Neuronal stem cell (in vitro differentiated cells): ENCODE measurements around the gene IQCE.

Experiments
- DNase-seq: peaks from one replicate; pipeline ENCODE4 v3.0.0-alpha.2; 2013; ENCODE audit warnings: low spot score
- H2AFZ ChIP-seq: one replicate; pipeline ENCODE4 v1.6.1; 2013; ENCODE audit warnings: mild to moderate bottlenecking, low read length, inconsistent platforms
- H2AK5ac ChIP-seq: 2 replicates; pipeline ENCODE4 v1.6.1; 2013; ENCODE audit warnings: low read depth, mild to moderate bottlenecking, inconsistent platforms, low read length, moderate library complexity, mixed read lengths
- H2BK120ac ChIP-seq: 2 replicates; pipeline ENCODE4 v1.6.1; 2013; ENCODE audit warnings: low read depth, mild to moderate bottlenecking, inconsistent platforms, low read length, moderate library complexity, mixed read lengths
- H2BK12ac ChIP-seq: one replicate; pipeline ENCODE4 v1.6.1; 2013; ENCODE audit warnings: low read length, inconsistent platforms
- H2BK15ac ChIP-seq: 2 replicates; pipeline ENCODE4 v1.6.1; 2013; ENCODE audit warnings: mild to moderate bottlenecking, low read length, inconsistent platforms, mixed read lengths
- H2BK5ac ChIP-seq: one replicate; pipeline ENCODE4 v1.6.1; 2013; ENCODE audit warnings: inconsistent platforms, mild to moderate bottlenecking, low read length, moderate library complexity
- H3K14ac ChIP-seq: one replicate; pipeline ENCODE4 v1.6.1; 2013; ENCODE audit warnings: low read length, inconsistent platforms
- H3K18ac ChIP-seq: 2 replicates; pipeline ENCODE4 v1.6.1; 2013; ENCODE audit warnings: low read length, inconsistent platforms
- H3K23ac ChIP-seq: 2 replicates; pipeline ENCODE4 v1.6.1; 2013; ENCODE audit warnings: low read depth, mild to moderate bottlenecking, mixed read lengths, low read length, inconsistent platforms; ENCODE audit not compliant: poor library complexity
- H3K27ac ChIP-seq: replicated peaks from 3 replicates; pipeline ENCODE4 v1.5.1; 2013; ENCODE audit warnings: low read length, inconsistent platforms
- H3K27me3 ChIP-seq, 3 experiments: 2 replicates each; pipeline ENCODE4 v1.6.1; 2013; ENCODE audit warnings: low read length in 3 of 3, mild to moderate bottlenecking in 2 of 3, inconsistent platforms in 1 of 3, low read depth in 1 of 3, mixed read lengths in 1 of 3, moderate library complexity in 1 of 3; ENCODE audit not compliant: control insufficient read depth in 3 of 3, insufficient read depth in 3 of 3
- H3K36me3 ChIP-seq, 2 donors: replicated peaks in 1 of 2; 2 replicates each; pipeline ENCODE4 v1.6.1; 2013; ENCODE audit warnings: low read length in 2 of 2; ENCODE audit not compliant: control insufficient read depth in 2 of 2, insufficient read depth in 2 of 2
- H3K4ac ChIP-seq: 2 replicates; pipeline ENCODE4 v1.6.1; 2013; ENCODE audit warnings: inconsistent platforms, mild to moderate bottlenecking, low read length, moderate library complexity
- H3K4me1 ChIP-seq, 2 donors: 1 replicate in 1 of 2; 2 replicates in 1 of 2; pipeline ENCODE4 v1.6.1; 2013; ENCODE audit warnings: low read length in 2 of 2, low read depth in 1 of 2; ENCODE audit not compliant: control insufficient read depth in 2 of 2, insufficient read depth in 1 of 2
- H3K4me2 ChIP-seq: one replicate; pipeline ENCODE4 v1.6.1; 2013; ENCODE audit warnings: mild to moderate bottlenecking, low read length, inconsistent platforms; ENCODE audit not compliant: insufficient read depth, poor library complexity, severe bottlenecking
- H3K4me3 ChIP-seq, 2 donors: 2 replicates each; pipeline ENCODE4 v1.5.1; 2013; ENCODE audit warnings: low read length in 2 of 2, mild to moderate bottlenecking in 2 of 2, inconsistent platforms in 1 of 2, moderate library complexity in 1 of 2
- H3K79me1 ChIP-seq: one replicate; pipeline ENCODE4 v1.6.1; 2013; ENCODE audit warnings: low read depth, mild to moderate bottlenecking, inconsistent platforms, low read length, moderate library complexity
- H3K9ac ChIP-seq: one replicate; pipeline ENCODE4 v1.6.1; 2013; ENCODE audit warnings: mild to moderate bottlenecking, low read depth, low read length, inconsistent platforms; ENCODE audit not compliant: poor library complexity
- H3K9me3 ChIP-seq, 2 donors: replicated peaks in 1 of 2; 2 replicates each; pipeline versions ENCODE3 to v1.6.1; 2013; ENCODE audit warnings: low read length in 2 of 2, mild to moderate bottlenecking in 2 of 2, inconsistent platforms in 1 of 2, low read depth in 1 of 2, mixed read lengths in 1 of 2, moderate library complexity in 1 of 2; ENCODE audit not compliant: control insufficient read depth in 2 of 2, insufficient read depth in 1 of 2
- H4K8ac ChIP-seq: one replicate; pipeline ENCODE4 v1.6.1; 2013; ENCODE audit warnings: low read depth, mild to moderate bottlenecking, inconsistent platforms, low read length, moderate library complexity
- H4K91ac ChIP-seq: one replicate; pipeline ENCODE4 v1.6.1; 2013; ENCODE audit warnings: low read length, low read depth, mild to moderate bottlenecking, inconsistent platforms; ENCODE audit not compliant: poor library complexity
- WGBS, 2 donors: extraction: QIAGEN DNeasy Blood & Tissue Kit; methylation state at CpG; one replicate each; pipeline ENCODE4 v1.1.7; 2013; ENCODE audit warnings: missing lambda C conversion rate in 2 of 2, mixed read lengths in 1 of 2; ENCODE audit not compliant: insufficient read length in 2 of 2, insufficient replicate concordance in 1 of 2; ENCODE audit errors: extremely low coverage in 2 of 2; 5-methylcytosine and 5-hydroxymethylcytosine counted together

The IQCE gene

GRCh38 chr7:2575046-2575732, 16.4 kb downstream of the IQCE start:
- Histone ChIP-seq H2BK15ac (no peak overlapping the region), H3K4me3 (no peak overlapping the region), H3K4me2 (no peak overlapping the region), H3K9me3 (no peaks in the 10 kb centered on the region), H3K23ac (peak overlapping the region; percentile 16), H2BK5ac (peak overlapping the region; percentile 72), H2BK12ac (no peak overlapping the region), H3K79me1 (peaks cover 1% of the 10 kb centered on the region), H2AFZ (no peak overlapping the region), H2AK5ac (peak overlapping the region; percentile 68), H4K91ac (peak overlapping the region; percentile 22), H4K8ac (no peak overlapping the region), H3K27ac (no peak overlapping the region), H3K27me3 (no peaks in the 10 kb centered on the region), H3K36me3 (peaks cover 5 to 40% of the 10 kb centered on the region in 2 donors), H2BK120ac (no peak overlapping the region), H3K4ac (no peak overlapping the region), H3K9ac (peak overlapping the region; percentile 38), H3K4me1 (peaks cover 0 to 11% of the 10 kb centered on the region in 2 donors), H3K14ac (peak overlapping the region; percentile 63), H3K18ac (peak overlapping the region; percentile 57)
- DNase-seq, result no peak
- WGBS, 2 donors, result no CpG with 5 or more reads among the region's 21 CpGs

- Histone ChIP-seq H3K4me3 (no peak overlapping the region), H3K9me3 (no peaks in the 10 kb centered on the region), H3K79me1 (peaks cover 1% of the 10 kb centered on the region), H4K91ac (no peak overlapping the region), H3K4me2 (no peak overlapping the region), H3K4ac (no peak overlapping the region), H3K18ac (peak overlapping the region; percentile 61), H3K4me1 (peaks cover 0 to 11% of the 10 kb centered on the region in 2 donors), H2BK5ac (peak overlapping the region; percentile 72), H3K14ac (no peak overlapping the region), H2AK5ac (peak overlapping the region; percentile 68), H4K8ac (no peak overlapping the region), H3K27ac (no peak overlapping the region), H3K27me3 (no peaks in the 10 kb centered on the region), H2BK12ac (no peak overlapping the region), H2AFZ (no peak overlapping the region), H2BK15ac (no peak overlapping the region), H2BK120ac (no peak overlapping the region), H3K23ac (no peak overlapping the region), H3K36me3 (peaks cover 5 to 40% of the 10 kb centered on the region in 2 donors), H3K9ac (no peak overlapping the region)
- WGBS, 2 donors, result no CpG with 5 or more reads among the region's 21 CpGs
- no peak for DNase-seq
Measured at GRCh38 chr7:2575733-2576340, 17.1 kb downstream of the IQCE start.

- no peaks in the 10 kb centered on the region for H3K27me3 ChIP-seq
Measured at GRCh38 chr7:2576742-2577491, 18.1 kb downstream of the IQCE start.

More at GRCh38 chr7:2576742-2577491, 18.1 kb downstream of the IQCE start:
- Histone ChIP-seq H3K36me3 (peaks cover 5 to 36% of the 10 kb centered on the region in 2 donors), H3K4me3 (peak overlapping the region in 1 of 2 donors; percentile 66), H3K23ac (peak overlapping the region; percentile 87), H3K4me1 (peaks cover 0 to 11% of the 10 kb centered on the region in 2 donors), H3K4me2 (no peak overlapping the region), H3K4ac (no peak overlapping the region), H2BK15ac (no peak overlapping the region), H4K91ac (no peak overlapping the region), H4K8ac (no peak overlapping the region), H3K27ac (no peak overlapping the region), H2AK5ac (no peak overlapping the region), H3K9me3 (no peaks in the 10 kb centered on the region), H3K18ac (peak overlapping the region; percentile 72), H2BK120ac (no peak overlapping the region), H2AFZ (no peak overlapping the region), H3K14ac (no peak overlapping the region), H3K9ac (no peak overlapping the region), H3K79me1 (peaks cover 1% of the 10 kb centered on the region), H2BK5ac (no peak overlapping the region), H2BK12ac (peak overlapping the region; percentile 67)
- WGBS, 2 donors, result no CpG with 5 or more reads among the region's 56 CpGs
- DNase-seq, result no peak
